Hematopoietic multipotent progenitor cell treated with erythropoietin and hydrocortisone succinate and interleukin-3 and kit ligand, for 8 days (in vitro differentiated cells): ENCODE results near the gene PCDHA4.

Experiments used
- DNase-seq: peaks from one replicate; pipeline ENCODE4 v3.0.0-alpha.2; 2015

PCDHA4 gene

GRCh38 chr5:140862441-140863295 is 55.8 kb downstream of the PCDHA4 start:
- no peak for DNase-seq
